ENCODE data around the gene CALM3.

The CALM3 gene

GRCh38 chr19:46615966-46616365 lies 14.8 kb downstream of the CALM3 start:
- DNase-seq (ENCODE audit: insufficient read length, low spot score) (no peak), FAIRE-seq (no peak)
- TF ChIP-seq CTCF (IDR thresholded peaks at IDR 0.05; ENCODE audit: insufficient read depth, missing control alignments): no peak

DNA sequence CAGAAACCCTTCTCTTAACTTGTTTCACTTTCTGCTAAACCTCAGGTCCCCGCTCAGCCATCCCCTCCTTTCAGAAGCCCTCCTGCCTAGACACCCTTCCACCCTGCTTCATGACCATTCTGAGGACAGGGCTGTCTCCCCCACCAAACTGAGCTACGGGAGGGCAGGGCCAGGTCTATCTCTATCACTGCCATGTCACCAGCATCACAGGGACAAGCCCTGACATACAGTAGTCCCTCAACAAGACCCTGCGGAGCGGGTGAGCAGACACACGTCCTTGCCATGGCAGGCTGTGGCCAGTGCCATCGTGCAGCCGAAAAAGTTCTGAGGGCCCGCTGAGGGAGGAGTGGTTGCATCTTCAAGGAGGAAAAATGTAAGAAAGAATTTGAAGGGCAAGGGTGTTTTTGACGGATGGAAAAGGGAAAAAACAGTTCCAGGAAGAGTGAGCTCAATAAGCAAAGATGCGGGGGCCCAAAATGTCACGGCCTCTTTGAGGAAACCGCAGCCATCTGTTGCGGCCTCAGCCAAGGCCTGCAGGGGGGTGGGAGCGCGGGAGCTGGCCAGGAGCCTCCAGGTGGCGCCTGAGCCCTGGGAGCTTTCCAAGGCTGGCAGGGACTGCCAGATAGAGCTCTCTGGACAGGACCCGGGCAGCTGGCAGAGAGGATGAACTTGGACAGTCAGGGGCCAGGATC lies 15.6 kb downstream of the CALM3 start:
- FAIRE-seq (no peak), DNase-seq (ENCODE audit: insufficient read length, low spot score) (peak; percentile 78)
- TF ChIP-seq CTCF (IDR thresholded peaks at IDR 0.05; ENCODE audit: insufficient read depth, missing control alignments): peak; percentile 55

DNA sequence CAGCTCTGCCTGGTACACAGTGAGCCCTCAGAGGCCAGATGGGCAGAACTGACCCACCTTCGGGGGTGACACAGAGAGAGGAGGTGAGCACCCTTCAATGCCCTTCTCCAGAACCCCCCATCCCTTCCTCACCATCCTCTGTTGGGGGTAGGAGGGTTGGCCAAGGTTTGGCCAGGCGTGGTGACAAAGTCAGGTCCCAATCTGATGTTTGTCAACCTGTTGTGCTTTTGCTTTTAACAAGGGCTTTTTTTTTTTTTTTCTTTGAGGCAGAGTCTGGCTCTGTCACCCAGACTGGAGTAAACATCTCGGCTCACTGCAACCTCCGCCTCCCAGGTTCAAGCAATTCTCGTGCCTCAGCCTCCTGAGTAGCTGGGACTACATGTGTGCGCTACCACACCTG lies 16.5 kb downstream of the CALM3 start:
- DNase-seq (ENCODE audit: insufficient read length, low spot score) (no peak), FAIRE-seq (no peak)
- TF ChIP-seq CTCF (IDR thresholded peaks at IDR 0.05; ENCODE audit: insufficient read depth, missing control alignments): no peak

DNA sequence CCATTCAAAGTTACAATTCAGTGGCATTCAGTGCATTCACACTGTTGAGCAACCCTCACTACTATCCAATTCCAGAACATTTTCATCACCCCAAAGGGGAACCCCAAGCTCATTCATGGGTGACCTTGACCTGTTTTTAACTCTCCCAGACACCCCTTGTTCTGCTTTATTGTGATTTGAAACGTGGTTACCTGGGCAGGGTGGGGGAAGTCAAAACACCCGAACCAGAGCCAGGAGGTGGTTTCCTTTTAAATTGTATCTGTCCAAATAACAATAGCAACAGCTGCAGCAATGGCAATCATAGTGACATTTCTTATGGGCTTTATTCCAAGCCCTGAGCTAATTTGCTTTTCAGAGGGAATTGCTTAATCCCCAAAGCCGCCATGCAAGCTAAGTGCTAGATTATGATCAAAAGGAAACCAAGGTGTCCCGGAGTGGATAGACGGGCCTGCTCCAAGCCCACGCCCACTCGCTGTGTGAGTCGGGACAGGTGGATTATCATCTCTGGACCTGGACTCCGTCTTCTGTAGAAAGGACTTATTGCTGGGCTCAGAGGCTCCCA lies 17.6 kb downstream of the CALM3 start:
- no peak for DNase-seq (ENCODE audit: insufficient read length, low spot score)
- no peak for TF ChIP-seq CTCF (IDR thresholded peaks at IDR 0.05; ENCODE audit: insufficient read depth, missing control alignments)
- no peak for FAIRE-seq

DNA sequence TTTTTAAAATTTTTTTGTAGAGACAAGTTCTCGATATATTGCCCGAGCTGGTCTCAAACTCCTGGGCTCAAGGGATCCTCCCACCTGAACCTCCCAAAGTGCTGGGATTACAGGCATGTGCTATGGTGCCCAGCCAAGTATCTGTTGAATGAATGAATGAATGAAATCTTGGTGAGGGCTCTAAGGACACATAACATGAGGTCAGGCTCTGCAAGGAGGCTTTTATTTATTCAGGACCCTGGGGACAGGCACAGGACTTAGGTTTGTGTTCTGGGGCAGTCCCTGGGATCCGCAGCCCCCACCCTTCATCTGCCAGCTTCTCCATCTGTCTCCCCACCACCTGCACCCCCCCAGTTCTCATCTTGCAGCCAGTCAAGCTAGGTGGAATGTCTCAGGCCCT lies 19.1 kb downstream of the CALM3 start:
- DNase-seq (ENCODE audit: insufficient read length, low spot score) (no peak), FAIRE-seq (no peak)
- TF ChIP-seq CTCF (IDR thresholded peaks at IDR 0.05; ENCODE audit: insufficient read depth, missing control alignments): no peak

- FAIRE-seq (no peak), DNase-seq (ENCODE audit: insufficient read length, low spot score) (no peak)
- no peak for TF ChIP-seq CTCF (IDR thresholded peaks at IDR 0.05; ENCODE audit: insufficient read depth, missing control alignments)
These were observed 19.6 kb downstream of the CALM3 start for GRCh38 chr19:46620716-46621115.
